HG03280 (cell line): Measurements from ENCODE around the gene OAT.
"Not testable (repeated sequence)": the region's sequence is repeated elsewhere in the genome, so short reads cannot be mapped to it uniquely, and the experiment has no call there.

Experiments used
- ATAC-seq: cut with Tn5 transposase; IDR thresholded peaks from one replicate; pipeline ENCODE4 v1.9.1; 2021; ENCODE audit warnings: mild to moderate bottlenecking, moderate library complexity; ENCODE audit not compliant: unreplicated experiment

Gene OAT

DNA sequence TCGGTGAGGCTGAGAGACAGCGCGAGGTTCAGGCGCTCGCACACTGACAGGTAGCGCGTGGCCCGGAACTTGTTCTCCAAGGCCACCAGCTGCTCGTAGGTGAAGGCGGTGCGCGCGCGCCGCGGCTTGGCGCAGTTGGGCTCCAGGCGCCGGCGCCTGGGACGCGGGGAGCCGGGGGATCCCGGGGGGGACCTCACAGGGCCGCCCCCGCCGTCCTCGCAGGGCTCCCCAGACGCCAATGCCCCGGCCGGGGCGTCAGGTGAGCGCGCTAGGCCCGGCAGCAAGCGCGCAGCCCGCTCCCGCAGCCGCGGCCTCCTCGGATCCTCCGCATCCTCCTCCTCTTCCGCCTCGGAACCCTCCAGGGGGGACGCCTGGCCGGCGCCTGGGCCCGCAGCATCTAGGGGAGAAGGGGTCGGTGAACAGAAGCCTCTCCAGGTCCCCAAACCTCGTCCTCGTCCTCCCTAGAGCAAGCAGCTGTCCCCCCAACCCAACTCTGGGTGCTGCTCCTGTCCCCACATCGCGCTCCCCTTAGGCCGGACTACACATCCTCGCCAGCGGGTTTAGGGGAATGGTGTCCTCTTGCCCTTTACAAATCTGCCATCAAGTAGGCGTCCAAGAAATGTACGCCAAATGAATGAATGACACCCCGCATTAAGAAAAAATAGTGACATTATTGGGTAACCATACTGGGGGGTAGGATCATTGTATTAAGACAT lies 29.2 kb upstream of the OAT start:
- no peak for ATAC-seq

DNA sequence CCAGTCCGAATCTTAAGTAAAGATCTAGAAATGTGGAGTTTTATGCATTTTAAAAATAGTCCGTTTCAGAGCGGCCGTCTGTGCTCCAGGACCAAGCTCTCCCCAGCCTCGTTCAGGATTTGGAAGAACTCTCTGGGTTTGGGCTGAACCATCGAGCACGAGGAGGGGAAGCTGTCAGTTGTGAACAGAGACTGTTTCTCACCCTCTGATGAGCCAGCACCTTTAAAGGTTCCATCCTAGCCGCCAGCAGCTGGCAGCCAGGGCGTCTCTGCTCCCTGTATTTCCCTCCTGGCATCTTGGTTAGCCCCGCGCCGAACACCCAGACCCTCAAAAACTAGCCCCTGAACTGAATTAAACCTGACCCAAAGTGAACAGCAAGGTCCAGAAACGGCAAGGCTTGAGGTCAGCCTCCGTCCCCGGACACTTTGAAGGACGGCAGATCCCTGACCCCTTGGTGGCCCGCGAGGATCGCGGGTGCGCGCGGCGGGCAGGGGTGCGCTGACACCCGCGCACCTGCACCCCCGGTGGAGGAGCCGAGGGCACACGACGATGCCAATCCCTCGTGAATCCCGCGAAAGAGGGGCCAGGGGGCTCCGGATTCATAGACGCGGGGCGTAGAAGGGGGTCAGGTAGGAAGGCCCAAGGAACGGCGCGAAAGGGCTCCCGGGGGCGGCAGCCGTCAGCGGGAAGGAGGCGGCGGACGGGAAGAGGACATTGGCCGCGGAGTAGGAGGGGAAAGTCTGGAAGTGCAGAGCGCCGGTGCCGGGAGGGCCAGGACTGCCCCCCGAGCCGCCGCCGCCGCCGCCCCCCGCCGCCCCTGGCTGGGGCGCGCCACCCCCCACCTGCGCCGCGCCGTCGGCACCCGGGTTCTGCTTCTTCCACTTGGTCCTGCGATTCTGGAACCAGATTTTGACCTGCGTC lies 28.4 kb upstream of the OAT start:
- ATAC-seq: no peak

DNA sequence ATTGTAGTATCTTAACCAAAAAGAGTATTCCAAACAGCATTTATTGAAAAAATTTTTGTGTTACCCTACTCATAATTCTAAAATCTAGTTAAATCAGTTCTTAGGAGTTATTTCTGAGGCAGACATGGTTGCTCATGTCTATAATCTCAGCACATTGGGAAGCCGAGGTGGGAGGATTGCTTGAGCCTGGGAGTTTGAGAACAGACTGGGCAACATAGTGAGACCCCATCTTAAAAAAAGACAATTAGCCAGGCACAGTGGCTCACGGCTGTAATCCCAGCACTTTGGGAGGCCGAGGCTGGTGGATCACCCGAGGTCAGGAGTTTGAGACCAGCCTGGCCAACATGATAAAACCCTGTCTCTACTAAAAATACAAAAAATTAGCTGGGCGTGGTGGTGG lies 23.0 kb upstream of the OAT start:
- ATAC-seq: not testable (repeated sequence)

DNA sequence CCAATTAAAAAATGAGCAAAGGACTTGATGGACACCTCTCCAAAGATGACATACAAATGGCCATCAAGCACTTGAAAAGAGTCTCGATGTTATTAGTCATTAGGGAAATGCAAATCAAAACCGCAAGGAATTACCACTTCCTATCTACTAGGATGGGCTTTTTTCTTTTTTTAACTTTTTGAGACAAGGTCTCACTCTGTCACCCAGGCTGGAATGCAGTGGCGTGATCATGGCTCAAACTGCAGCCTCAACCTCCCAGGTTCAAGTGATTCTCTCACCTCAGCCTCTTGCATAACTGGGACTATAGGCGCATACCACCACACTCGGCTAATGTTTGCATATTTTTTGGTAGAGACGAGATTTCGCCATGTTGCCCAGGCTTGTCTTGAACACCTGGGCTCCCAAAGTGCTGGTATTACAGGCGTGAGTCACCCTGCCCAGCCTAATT lies 17.5 kb upstream of the OAT start:
- peak; percentile 60 for ATAC-seq

DNA sequence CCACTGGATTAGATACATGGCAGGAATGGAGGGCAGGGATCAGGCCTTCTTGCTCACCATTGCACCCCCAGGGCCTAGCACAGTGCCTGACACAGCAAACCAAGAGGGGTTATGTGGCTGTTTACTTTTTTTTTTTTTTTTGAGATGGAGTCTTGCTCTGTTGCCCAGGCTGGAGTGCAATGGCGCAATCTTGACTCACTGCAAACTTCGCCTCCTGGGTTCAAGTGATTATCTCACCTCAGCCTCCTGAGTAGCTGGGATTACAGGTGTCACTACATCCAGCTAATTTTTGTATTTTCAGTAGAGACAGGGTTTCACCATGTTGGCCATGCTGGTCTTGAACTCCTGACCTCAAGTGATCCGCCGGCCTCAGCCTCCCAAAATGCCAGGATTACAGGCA lies 17.0 kb upstream of the OAT start:
- not testable (repeated sequence) for ATAC-seq

DNA sequence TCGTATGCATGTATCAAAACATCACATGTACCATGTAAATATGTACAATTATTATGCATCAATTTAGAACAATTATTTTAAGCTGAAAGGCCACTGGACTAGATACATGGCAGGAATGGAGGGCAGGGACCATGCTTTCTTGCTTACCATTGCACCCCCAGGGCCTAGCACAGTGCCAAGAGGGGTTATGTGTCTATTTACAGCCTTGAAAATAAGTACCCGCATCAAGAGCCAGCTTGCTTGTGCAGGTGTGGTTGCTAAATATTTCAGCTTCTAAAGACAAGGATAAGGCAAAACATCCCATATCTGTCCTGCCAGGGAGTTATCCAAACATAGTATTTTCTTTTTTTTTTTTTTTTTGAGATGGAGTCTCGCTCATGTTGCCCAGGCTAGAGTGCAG lies 14.7 kb upstream of the OAT start:
- no peak for ATAC-seq

DNA sequence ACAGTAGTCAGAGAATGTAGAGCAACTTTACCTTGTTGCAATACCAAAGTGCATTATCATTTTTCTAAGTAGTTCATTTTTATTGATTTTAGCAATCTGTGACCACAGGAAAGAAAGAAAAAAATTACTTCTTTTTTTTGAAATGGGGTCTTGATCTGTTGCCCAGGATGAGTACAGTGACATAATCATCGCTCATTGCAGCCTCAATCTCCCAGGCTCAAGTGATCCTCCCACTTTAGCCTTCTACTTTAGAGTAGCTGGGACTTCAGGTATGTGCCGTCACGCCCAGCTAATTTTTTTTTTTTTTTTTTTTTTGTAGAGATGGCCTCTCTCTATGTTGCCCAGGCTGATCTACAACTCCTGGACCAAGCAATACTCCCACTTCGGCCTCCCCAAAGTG lies 11.4 kb upstream of the OAT start:
- ATAC-seq: no peak

DNA sequence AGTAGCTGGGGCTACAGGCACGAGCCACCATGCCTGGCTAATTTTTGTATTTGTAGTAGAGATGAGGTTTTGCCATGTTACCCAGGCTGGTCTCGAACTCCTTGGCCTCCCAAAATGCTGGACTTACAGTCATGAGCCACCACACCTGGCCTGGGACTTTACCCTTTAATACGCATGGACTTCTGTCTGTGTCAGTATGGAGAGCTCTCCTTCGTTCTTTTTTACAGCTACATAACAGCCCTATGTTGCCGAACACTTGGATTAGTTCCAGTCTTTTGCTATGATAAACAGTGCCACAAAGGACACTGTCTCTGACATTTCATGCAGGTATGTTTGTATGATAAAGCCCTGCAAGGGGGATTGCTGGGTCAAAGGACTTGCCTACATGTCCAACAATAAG lies 10.9 kb upstream of the OAT start:
- ATAC-seq: no peak

DNA sequence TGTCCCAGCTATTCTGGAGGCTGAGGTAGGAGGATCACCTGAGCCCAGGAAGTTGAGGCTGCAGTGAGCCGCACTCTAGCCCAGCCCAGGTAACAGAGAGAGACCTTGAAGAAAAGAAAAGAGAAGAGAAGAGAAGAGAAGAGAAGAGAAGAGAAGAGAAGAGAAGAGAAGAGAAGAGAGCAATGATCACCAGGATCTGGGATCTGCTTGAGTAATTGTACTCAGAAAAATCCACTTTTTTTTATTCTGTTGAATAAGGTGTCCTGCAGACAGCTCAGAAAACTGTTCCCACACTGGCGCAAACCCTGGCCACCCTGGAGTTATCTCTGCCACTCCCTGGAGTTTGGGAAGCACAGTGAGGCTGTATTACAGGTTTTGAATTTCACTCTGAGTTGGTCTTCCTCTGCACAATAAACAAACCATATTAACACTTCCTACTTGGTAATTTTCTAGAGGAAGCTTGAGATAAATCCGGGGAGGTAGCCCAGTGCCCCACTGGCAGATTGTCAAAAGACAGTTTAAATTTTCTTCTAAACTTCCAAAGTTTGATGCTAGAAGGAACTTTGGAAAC lies 9.6 kb upstream of the OAT start:
- ATAC-seq: no peak

DNA sequence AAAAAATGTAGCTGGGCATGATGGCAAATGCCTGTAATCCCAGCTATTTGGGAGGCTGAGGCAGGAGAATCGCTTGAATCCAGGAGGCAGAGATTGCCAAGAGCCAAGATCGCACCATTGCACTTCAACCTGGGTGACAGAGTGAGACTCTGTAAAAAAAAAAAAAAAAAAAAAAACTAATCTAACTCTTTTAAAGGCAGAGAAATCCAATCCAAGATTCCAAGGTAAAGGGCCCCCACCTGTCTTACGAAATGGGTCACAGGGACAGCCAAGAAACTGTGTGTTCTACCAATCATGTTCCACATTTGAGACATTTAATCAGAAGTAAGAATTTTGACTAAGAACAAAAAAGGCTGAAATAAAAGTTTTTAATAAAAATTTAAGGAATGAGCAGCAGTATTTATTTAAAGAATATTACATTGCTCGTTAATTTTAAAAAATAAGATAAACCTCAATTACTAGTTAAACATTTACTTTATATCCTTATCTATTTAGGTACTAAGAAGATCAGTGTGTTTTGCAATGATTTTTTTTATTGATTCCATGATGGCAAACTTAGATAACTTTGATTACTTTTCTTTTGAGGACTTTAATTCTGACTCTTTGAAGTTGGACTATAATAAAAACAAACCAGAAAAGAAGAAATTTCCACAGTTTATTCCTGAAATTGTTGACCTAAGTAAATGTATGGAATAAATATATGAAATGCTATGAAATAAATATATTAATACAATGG lies 6.7 kb upstream of the OAT start:
- no peak for ATAC-seq

DNA sequence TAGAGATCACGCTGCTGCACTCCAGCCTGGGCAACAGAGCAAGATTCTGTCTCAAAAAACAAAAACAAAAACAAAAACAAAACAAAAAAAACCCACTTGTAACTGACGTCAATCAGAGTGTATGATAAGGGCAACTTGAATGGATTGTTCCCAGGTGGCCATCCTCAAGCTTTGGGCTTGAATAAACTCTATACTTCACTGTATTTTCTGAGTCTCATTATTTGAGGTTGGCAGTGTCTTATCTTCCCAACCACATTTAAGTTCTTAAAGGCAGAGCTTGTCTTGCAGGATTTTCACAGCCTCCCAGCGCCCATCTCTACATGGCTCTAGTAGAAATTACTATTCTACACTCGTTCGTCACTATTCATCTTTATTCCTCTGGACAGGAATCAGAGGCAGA lies 5.1 kb upstream of the OAT start:
- no peak for ATAC-seq

DNA sequence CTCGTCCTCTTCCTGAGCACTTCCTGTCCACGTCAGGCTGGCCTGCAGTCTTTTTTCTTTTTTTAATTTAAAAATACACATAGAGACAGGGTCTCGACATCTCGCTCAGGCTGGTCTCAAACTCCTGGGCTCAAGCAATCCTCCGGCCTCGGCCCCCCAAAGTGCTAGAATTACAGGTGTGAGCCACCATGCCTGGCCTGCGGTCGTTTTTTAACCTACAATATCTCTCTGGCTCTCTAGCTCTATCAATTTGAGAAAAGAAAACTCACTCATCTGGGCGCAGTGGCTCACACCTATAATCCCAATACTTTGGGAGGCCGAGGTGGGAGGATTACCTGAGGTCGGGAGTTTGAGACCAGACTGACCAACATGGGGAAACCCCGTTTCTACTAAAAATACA lies 4.0 kb upstream of the OAT start:
- no peak for ATAC-seq

DNA sequence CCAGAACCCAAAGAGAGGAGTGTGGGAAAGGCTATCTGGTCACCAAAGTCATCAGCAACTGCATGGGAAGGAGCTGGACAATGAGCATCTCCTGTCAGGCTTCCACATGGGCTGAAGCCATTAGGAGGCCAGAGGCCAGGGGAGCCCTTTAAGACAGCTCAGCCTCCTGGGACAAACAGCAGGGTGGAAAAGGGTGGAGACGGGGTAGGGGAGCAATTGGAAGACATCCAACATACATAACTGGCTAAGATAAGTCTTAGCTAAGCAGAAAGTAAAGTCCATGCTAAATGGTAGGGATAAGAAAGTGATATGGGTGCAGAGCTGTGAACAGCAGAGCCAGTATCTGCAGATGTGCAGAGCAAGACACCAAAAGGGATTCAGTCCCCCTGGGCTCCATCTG lies 1.5 kb upstream of the OAT start:
- no peak for ATAC-seq

DNA sequence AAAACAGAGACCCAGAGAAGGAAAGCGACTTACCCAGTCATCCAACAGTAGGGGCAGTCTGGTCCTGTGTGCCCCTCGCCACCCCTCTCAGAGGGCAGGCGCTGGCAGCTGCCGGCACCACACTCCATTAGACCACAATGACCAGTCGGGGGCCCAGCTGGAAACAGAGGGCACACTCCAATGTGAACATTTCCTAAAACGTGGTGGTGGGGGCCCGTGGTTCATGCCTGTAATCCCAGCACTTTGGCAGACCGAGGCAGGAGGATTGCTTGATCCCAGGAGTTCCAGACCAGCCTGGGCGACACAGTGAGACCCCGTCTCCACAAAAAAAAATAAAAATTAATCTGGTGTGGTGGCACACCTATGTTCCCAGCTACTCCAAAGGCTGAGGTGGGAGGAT lies 912 bp upstream of the OAT start:
- no peak for ATAC-seq

DNA sequence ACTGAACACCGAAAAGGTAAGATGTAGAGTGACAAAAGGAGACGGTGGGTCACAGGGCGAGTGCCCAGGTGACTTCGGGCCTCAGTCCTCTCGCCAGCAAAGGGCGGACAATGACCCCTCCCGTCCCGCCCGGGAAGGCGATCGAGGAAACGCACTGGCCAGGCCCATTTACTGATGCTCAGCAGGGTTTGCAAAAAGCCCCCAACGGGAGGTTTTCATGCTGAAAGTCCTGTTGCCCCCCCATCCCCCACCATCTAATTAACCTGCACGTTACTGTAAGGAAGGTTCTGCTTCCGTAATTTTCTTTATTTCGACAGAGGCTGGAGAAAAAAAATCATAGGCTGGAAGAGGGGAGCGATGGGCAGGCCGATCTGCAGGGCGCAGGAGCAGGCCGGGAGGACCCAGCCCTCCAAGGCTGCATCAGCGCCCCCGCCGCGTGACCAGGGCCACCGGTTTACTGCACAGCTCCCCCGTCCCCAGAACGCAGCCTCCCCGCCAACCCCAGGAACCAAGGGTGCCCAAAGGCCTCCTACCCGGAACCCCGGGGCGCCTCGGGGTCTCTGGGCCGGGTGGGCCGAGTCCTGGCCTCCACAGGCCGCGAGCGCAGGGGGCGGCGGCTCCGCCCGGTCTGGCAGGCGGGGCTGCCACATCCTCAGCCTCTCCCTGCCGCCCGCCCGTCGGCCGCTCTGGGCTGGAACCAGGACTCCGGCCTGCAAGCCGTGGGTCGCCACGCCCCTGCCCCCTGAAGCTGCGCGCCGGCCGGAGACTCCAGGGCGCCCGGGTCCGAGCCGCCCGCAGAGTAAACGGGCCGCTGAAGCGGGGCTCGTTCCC lies 613 bp downstream of the OAT start:
- peak; percentile 32 for ATAC-seq

DNA sequence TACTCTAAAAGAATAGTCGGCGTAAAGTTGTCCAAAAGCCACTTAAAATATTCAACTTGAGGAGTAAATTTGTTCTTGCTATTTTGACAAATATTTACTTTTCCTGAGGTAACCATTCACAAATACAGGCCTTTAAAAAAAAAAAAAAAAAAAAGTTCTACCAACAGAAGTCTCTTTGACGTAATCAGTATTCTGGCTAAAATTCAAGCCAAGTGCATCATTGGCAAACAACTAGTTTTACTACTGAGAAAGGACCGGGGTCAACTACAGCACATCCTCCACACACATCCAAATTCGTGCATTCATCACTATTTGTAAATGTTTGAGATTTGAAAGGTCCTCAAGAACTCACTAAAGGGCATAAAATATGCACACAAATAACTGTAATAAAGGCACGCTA lies 2.0 kb downstream of the OAT start:
- ATAC-seq: no peak

DNA sequence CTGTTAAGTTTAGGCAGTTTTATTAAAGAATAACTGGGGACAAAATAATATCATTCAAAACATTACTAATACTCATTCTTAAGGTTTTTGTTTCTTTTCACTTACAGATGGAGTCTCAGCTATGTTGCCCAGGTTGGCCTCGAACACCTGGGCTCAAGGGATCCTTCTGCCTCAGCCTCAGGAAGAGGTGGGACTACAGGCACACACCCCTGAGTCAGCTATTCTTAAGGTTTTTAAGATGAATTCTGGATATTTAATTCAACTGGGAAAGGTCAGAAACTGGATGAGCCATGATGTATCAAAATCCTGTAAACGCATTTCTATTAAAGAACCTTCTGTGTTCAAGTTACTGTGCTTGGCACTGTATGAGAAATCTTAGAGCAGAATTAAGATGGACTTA lies 3.5 kb downstream of the OAT start:
- ATAC-seq: no peak

DNA sequence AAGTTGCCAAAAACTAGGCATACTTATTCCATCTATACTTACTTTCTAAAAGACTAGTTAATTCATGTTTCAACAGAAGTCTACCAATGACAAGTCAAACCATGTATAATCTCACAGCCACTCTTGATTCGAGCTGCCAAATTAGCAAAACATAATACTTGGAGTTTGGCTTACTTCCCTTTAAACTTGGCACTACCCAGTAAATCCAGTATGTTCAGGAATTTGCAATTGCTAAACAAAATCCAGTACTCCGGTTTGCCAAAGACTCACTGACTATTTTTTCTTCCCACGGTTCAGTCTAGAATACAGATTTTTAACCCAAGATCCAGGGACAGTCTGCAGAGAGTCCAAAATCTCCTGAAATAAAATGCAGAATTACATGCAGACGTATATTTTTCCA lies 4.6 kb downstream of the OAT start:
- ATAC-seq: no peak

DNA sequence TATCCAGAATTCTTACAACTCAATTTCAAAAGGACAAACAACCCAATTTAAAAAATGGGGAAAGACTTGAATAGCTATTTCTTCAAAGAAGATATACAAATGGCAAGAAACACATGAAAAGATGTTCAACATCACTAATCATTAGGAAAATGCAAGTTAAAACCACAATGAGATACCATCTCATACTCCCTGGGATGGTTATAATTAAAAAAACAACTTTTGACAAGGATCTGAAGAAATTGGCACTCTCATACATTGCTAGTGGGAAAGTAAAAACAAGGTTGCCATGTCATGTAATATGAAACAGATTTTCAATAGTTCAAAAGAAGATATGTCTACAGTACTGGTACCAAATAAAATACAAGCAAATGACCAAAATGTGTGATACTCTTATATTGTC lies 9.0 kb downstream of the OAT start:
- no peak for ATAC-seq

DNA sequence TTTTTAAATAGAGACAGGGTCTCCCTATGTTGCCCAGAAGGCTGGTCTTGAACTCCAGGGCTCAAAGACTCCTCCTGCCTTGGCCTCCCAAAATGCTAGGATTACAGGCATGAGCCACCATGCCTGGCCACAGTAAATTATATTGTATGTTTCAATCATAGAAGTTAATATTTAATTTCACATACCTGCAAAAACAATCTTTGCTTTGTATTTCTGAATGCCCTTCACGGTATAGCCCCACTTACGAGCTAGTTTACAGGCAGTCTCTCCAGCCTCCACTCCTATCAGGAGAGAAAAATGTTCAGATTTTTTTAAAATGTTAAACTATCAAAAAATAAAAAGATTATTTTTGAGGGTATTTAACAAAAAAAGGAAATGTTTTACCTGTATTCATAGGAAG lies 10.4 kb downstream of the OAT start:
- ATAC-seq: no peak
